HepG2 (cell line): ENCODE measurements around the gene TCEAL3. TPM values are rescaled to one million over a fixed set of nuclear protein-coding genes. Genes with fewer than 3 reads are reported as not detected.

Experiments used
- ATAC-seq: fragments of 200-7000 bp; cut with Tn5 transposase; 3 replicates; pipeline ENCODE4 v1.9.1; 2020; ENCODE audit warnings: mild to moderate bottlenecking, moderate library complexity
- BruUV-seq: library from RNA; stranded (reverse); fragments of 400-500 nt; replicated peaks from 2 replicates; lab custom pipeline; 2021; lab: Mats Ljungman, UMichigan
- CTCF ChIA-PET: fragments of 300-600 bp; formaldehyde crosslinking; extraction: SDS; loops from one replicate; lab custom pipeline; 2021; ENCODE audit warnings: low total read pairs, inconsistent platforms, low intra/inter-chr PET ratio; lab: Yijun Ruan, JAX
- POLR2A ChIA-PET: fragments of 350-600 bp; sonication (Branson Sonifier 250); formaldehyde crosslinking; loops from one replicate; lab custom pipeline; 2020; ENCODE audit warnings: antibody characterized with exemption, inconsistent platforms; lab: Yijun Ruan, JAX
- DNase-seq: peaks from one replicate; pipeline ENCODE4 v3.0.0-alpha.2; 2015; ENCODE audit warnings: low spot score
- FAIRE-seq: peaks from 3 replicates; lab custom pipeline; 2011; peaks lifted over from hg19 to GRCh38; lab: Jason Lieb, UNC
- H2AFZ ChIP-seq: one replicate; pipeline ENCODE4 v1.6.1; 2011; ENCODE audit warnings: low read length, inconsistent platforms
- H3K27ac ChIP-seq: fragments of 300-600 bp; 3 replicates; pipeline ENCODE4 v1.8.0; 2011; ENCODE audit warnings: mixed run types, mild to moderate bottlenecking, mixed read lengths, low read length, inconsistent platforms; ENCODE audit not compliant: insufficient read depth; ENCODE audit errors: extremely low read length
- H3K27me3 ChIP-seq, 2 experiments: fragments of 200-600 bp in 1 of 2; 2 replicates in 1 of 2; 3 replicates in 1 of 2; pipeline versions ENCODE4 v1.6.0 to v1.8.0; 2011; ENCODE audit warnings: low read length in 2 of 2, mild to moderate bottlenecking in 2 of 2, moderate library complexity in 2 of 2, inconsistent platforms in 1 of 2; ENCODE audit not compliant: insufficient read depth in 2 of 2, control insufficient read depth in 1 of 2
- H3K36me3 ChIP-seq, 2 experiments: fragments of 200-600 bp in 1 of 2; replicated peaks in 1 of 2; 2 replicates in 1 of 2; 3 replicates in 1 of 2; pipeline versions ENCODE4 v1.5.1 to v1.8.0; 2011; ENCODE audit warnings: low read length in 2 of 2, inconsistent platforms in 1 of 2; ENCODE audit not compliant: insufficient read depth in 2 of 2, control insufficient read depth in 1 of 2
- H3K4me1 ChIP-seq: 2 replicates; pipeline ENCODE4 v1.5.1; 2012; ENCODE audit warnings: low read length, inconsistent platforms; ENCODE audit not compliant: insufficient read depth
- H3K4me2 ChIP-seq: 2 replicates; pipeline ENCODE4 v1.6.0; 2011; ENCODE audit warnings: low read depth, low read length, inconsistent platforms
- H3K4me3 ChIP-seq, 3 experiments: fragments of 200-600 bp in 1 of 3; sonication (generic), shearing (Covaris generic) in 1 of 3; replicated peaks in 1 of 3; 2 replicates each; pipeline ENCODE4 v1.5.1; 2011 to 2016; ENCODE audit warnings: low read length in 3 of 3, inconsistent platforms in 2 of 3, low read depth in 2 of 3, mild to moderate bottlenecking in 2 of 3, control low read depth in 1 of 3, mixed read lengths in 1 of 3; ENCODE audit not compliant: insufficient read depth in 1 of 3
- H3K79me2 ChIP-seq: one replicate; pipeline ENCODE4 v1.6.1; 2011; ENCODE audit warnings: low read length, inconsistent platforms; ENCODE audit not compliant: insufficient read depth
- H3K9ac ChIP-seq: 2 replicates; pipeline ENCODE4 v1.6.0; 2011; ENCODE audit warnings: mild to moderate bottlenecking, low read depth, low read length, inconsistent platforms; ENCODE audit not compliant: insufficient read depth
- H3K9me3 ChIP-seq: 2 replicates; pipeline ENCODE4 v1.5.1; 2012; ENCODE audit warnings: mild to moderate bottlenecking, low read length
- H4K20me1 ChIP-seq: 2 replicates; pipeline ENCODE4 v1.6.0; 2011; ENCODE audit warnings: inconsistent platforms, mild to moderate bottlenecking, low read length, moderate library complexity; ENCODE audit not compliant: insufficient read depth
- FIP1L1 ChIP-seq: fragments of 200-400 bp; formaldehyde crosslinking; IDR thresholded peaks from 2 replicates; pipeline ENCODE4 v1.6.1; 2018; ENCODE audit warnings: low read depth, mild to moderate bottlenecking, low read length, moderate library complexity, borderline replicate concordance; ENCODE audit not compliant: insufficient read depth
- KLF12 ChIP-seq: sonication (generic); formaldehyde crosslinking; IDR thresholded peaks from 2 replicates; pipeline ENCODE4 v1.4.0; 2020; ENCODE audit warnings: missing genetic modification reagents, borderline replicate concordance
- NFYC ChIP-seq: IDR thresholded peaks from 2 replicates; pipeline ENCODE4 v1.6.1; 2016; ENCODE audit warnings: missing genetic modification reagents, missing compliant biosample characterization
- NR2F1 ChIP-seq, 2 experiments: fragments of 450-650 bp in 1 of 2; formaldehyde crosslinking in 1 of 2; IDR thresholded peaks; 2 replicates each; pipeline versions ENCODE4 v1.5.0 to v1.6.1; 2016 to 2020; ENCODE audit warnings: mild to moderate bottlenecking in 1 of 2, missing compliant biosample characterization in 1 of 2, missing genetic modification reagents in 1 of 2, moderate library complexity in 1 of 2
- PHF21A ChIP-seq: sonication (generic); formaldehyde crosslinking; IDR thresholded peaks from 2 replicates; pipeline ENCODE4 v1.5.0; 2020; ENCODE audit warnings: mild to moderate bottlenecking, missing genetic modification reagents
- REXO4 ChIP-seq: sonication (generic); formaldehyde crosslinking; IDR thresholded peaks from 2 replicates; pipeline ENCODE4 v1.8.0; 2022; ENCODE audit warnings: missing genetic modification reagents, mild to moderate bottlenecking, borderline replicate concordance
- SAFB2 ChIP-seq: sonication (generic); formaldehyde crosslinking; IDR thresholded peaks from 2 replicates; pipeline ENCODE4 v1.5.1; 2020; ENCODE audit warnings: missing genetic modification reagents, low read depth, mild to moderate bottlenecking, borderline replicate concordance
- SAP130 ChIP-seq: IDR thresholded peaks from 2 replicates; pipeline ENCODE4 v1.6.1; 2016; ENCODE audit warnings: low read depth
- TBL1XR1 ChIP-seq: fragments of 150-350 bp; IDR thresholded peaks from 2 replicates; pipeline ENCODE4 v1.6.1; 2014; ENCODE audit warnings: borderline replicate concordance, low read length; ENCODE audit not compliant: partially characterized antibody
- TBX3 ChIP-seq: fragments of 450-650 bp; IDR thresholded peaks from 2 replicates; pipeline ENCODE4 v1.6.1; 2017; ENCODE audit warnings: antibody characterized with exemption, mild to moderate bottlenecking, inconsistent platforms, borderline replicate concordance
- TEAD3 ChIP-seq: optimal IDR thresholded peaks from 2 replicates; pipeline ENCODE3; 2016; ENCODE audit warnings: borderline replicate concordance
- ZBTB20 ChIP-seq: sonication (generic); formaldehyde crosslinking; IDR thresholded peaks from 2 replicates; pipeline ENCODE4 v1.8.1; 2023; ENCODE audit warnings: missing genetic modification reagents, low read depth, mild to moderate bottlenecking, borderline replicate concordance
- ZMAT5 ChIP-seq: sonication (generic); formaldehyde crosslinking; IDR thresholded peaks from 2 replicates; pipeline ENCODE4 v1.5.0; 2020; ENCODE audit warnings: mild to moderate bottlenecking, low read depth, missing genetic modification reagents, borderline replicate concordance
- ZNF350 ChIP-seq: sonication (generic); formaldehyde crosslinking; IDR thresholded peaks from 2 replicates; pipeline ENCODE4 v1.4.0; 2020; ENCODE audit warnings: mild to moderate bottlenecking, low read depth, missing genetic modification reagents, borderline replicate concordance
- ZNF552 ChIP-seq: sonication (generic); formaldehyde crosslinking; IDR thresholded peaks from 2 replicates; pipeline ENCODE4 v1.9.0; 2022; ENCODE audit warnings: missing genetic modification reagents, mild to moderate bottlenecking, borderline replicate concordance
- ZNF800 ChIP-seq: sonication (generic); formaldehyde crosslinking; IDR thresholded peaks from 2 replicates; pipeline ENCODE4 v1.4.0; 2020; ENCODE audit warnings: missing genetic modification reagents
- WGBS: methylation state at CpG from one replicate; pipeline ENCODE4 v1.1.6; 2017; ENCODE audit warnings: low lambda C conversion rate; 5-methylcytosine and 5-hydroxymethylcytosine counted together
- in situ Hi-C: cut with HindIII; loops from 2 replicates; pipeline ENCODE4 v1.10.0; 2017; ENCODE audit warnings: low pct_unique_long_range_greater_than_20kb; ENCODE audit not compliant: extremely low pct_ligation_motif_present
- intact Hi-C: fragments of 100-400 bp; cut with micrococcal nuclease; formaldehyde crosslinking; loops from one replicate; pipeline ENCODE4 v1.10.0; 2022; ENCODE audit not compliant: unreplicated experiment
- polyA plus RNA-seq, 8 experiments: library from polyadenylated mRNA; depleted of rRNA in 3 of 8; stranded (reverse) in 7 of 8; unstranded in 1 of 8; fragments of >200 nt; fragmentation: Illumina TruSeq in 4 of 8; extraction: Trizol in 4 of 8; gene quantifications; 2 replicates each; pipeline versions ENCODE4 v1.2.1 to v1.2.3, GENCODE V29; 2011 to 2016; ENCODE audit warnings: low read depth in 4 of 8, missing spikeins in 1 of 8, mixed read lengths in 1 of 8; ENCODE audit not compliant: insufficient read depth in 1 of 8
- total RNA-seq, 5 experiments: library from RNA; depleted of rRNA; stranded (reverse); fragments of >200 nt; fragmentation: Illumina TruSeq; extraction: Trizol; gene quantifications; 2 replicates each; pipeline ENCODE4 v1.2.3, GENCODE V29; 2016; ENCODE audit warnings: low read depth in 1 of 5

Gene TCEAL3
- total and polyA plus RNA-seq, 2 of the 13 experiments (the other 11 are each of a cell fraction or from before 2014, with no cell fraction given): 0.09 to 0.12 TPM

GRCh38 chrX:103614999-103615398, 7.2 kb downstream of the TCEAL3 start:
- H2AFZ ChIP-seq: no peak overlapping the region
- ATAC-seq (no peak), DNase-seq (no peak), FAIRE-seq (no peak)
- H3K36me3 ChIP-seq: no peaks in the 10 kb centered on the region
- intact Hi-C loops: no loop called here
- WGBS: 100% methylated on average over 1 of the region's 1 CpG
- no TSS peak for BruUV-seq
- in situ Hi-C loops: no loop called here
- H4K20me1 ChIP-seq: no peaks in the 10 kb centered on the region
- H3K27ac ChIP-seq: no peak overlapping the region
- H3K4me2 ChIP-seq: no peak overlapping the region
- no peaks in the 10 kb centered on the region for H3K9me3 ChIP-seq
- no peaks in the 10 kb centered on the region for H3K27me3 ChIP-seq
- no peaks in the 10 kb centered on the region for H3K79me2 ChIP-seq
- no peak for TF ChIP-seq TBL1XR1
- no peak for TF ChIP-seq NR2F1 (CRISPR knock-in tag; IDR thresholded peaks at IDR 0.05)
- no peak overlapping the region for H3K4me3 ChIP-seq
- CTCF ChIA-PET: no interaction called here
- H3K4me1 ChIP-seq: no peaks in the 10 kb centered on the region
- no peak overlapping the region for H3K9ac ChIP-seq
- POLR2A ChIA-PET: no interaction called here

- CTCF ChIA-PET: no interaction called here
- no peak overlapping the region for H3K4me2 ChIP-seq
- H3K9me3 ChIP-seq: no peaks in the 10 kb centered on the region
- intact Hi-C loops (no loop called here), in situ Hi-C loops (no loop called here)
- DNase-seq: no peak
- H3K36me3 ChIP-seq: no peaks in the 10 kb centered on the region
- POLR2A ChIA-PET: no interaction called here
- no TSS peak for BruUV-seq
- H3K4me3 ChIP-seq: no peak overlapping the region
- FAIRE-seq: no peak
- H3K4me1 ChIP-seq: no peaks in the 10 kb centered on the region
- H3K27ac ChIP-seq: no peak overlapping the region
- H4K20me1 ChIP-seq: no peaks in the 10 kb centered on the region
- H3K27me3 ChIP-seq: no peaks in the 10 kb centered on the region
- no peaks in the 10 kb centered on the region for H3K79me2 ChIP-seq
- no peak overlapping the region for H3K9ac ChIP-seq
- no peak overlapping the region for H2AFZ ChIP-seq
- no peak for ATAC-seq
- no peak for TF ChIP-seq NFYC (CRISPR knock-in tag)
- no peak for TF ChIP-seq TBX3
- no peak for TF ChIP-seq ZMAT5 (CRISPR knock-in tag)
- no peak for TF ChIP-seq SAP130 (CRISPR knock-in tag)
- TF ChIP-seq FIP1L1: no peak
- no peak for TF ChIP-seq KLF12 (CRISPR knock-in tag)
- no peak for TF ChIP-seq TEAD3 (CRISPR knock-in tag)
- TF ChIP-seq SAFB2 (CRISPR knock-in tag): no peak
- no peak for TF ChIP-seq REXO4 (CRISPR knock-in tag)
- TF ChIP-seq ZNF800 (CRISPR knock-in tag): no peak
- no peak for TF ChIP-seq PHF21A (CRISPR knock-in tag)
- no peak for TF ChIP-seq ZBTB20 (CRISPR knock-in tag)
- TF ChIP-seq ZNF350 (CRISPR knock-in tag): no peak
- no peak for TF ChIP-seq ZNF552 (CRISPR knock-in tag)
Observed at GRCh38 chrX:103615781-103616371, 8.1 kb downstream of the TCEAL3 start.
